ENCODE results near the gene PAFAH2.

Gene PAFAH2

GRCh38 chr1:25912076-25912831, 85.6 kb downstream of the PAFAH2 start:
- no peak overlapping the region for H3K4me3 ChIP-seq (ENCODE audit: insufficient read depth, low read length, poor library complexity, severe bottlenecking)
- TF ChIP-seq EZH2phosphoT487 (conservative IDR thresholded peaks at IDR 0.05; ENCODE audit: low read length) (no peak), CTCF (IDR thresholded peaks at IDR 0.05; ENCODE audit: insufficient read depth, low read length, poor library complexity, severe bottlenecking) (no peak)
- H2AFZ ChIP-seq (ENCODE audit: low read depth, low read length, severe bottlenecking): no peak overlapping the region
- no peaks in the 10 kb centered on the region for H3K36me3 ChIP-seq (ENCODE audit: low read length)
- no peak overlapping the region for H3K9ac ChIP-seq (ENCODE audit: low read length)
- no peaks in the 10 kb centered on the region for H3K9me3 ChIP-seq (ENCODE audit: insufficient read depth, low read length)
- no peaks in the 10 kb centered on the region for H3K9me2 ChIP-seq (replicated peaks; ENCODE audit: insufficient read depth, low read length)
- no peaks in the 10 kb centered on the region for H3K27me3 ChIP-seq (ENCODE audit: low read length)
- H3K27ac ChIP-seq (ENCODE audit: low read depth, low read length): no peak overlapping the region
- H4K20me1 ChIP-seq (ENCODE audit: low read depth, low read length): no peaks in the 10 kb centered on the region
- no peaks in the 10 kb centered on the region for H3F3A ChIP-seq (ENCODE audit: insufficient read depth)
- H3K79me2 ChIP-seq (ENCODE audit: insufficient read depth, low read length): no peaks in the 10 kb centered on the region
- no peak overlapping the region for H3K4me2 ChIP-seq (ENCODE audit: low read depth, low read length, poor library complexity, severe bottlenecking)

GRCh38 chr1:25911162-25911561, 86.7 kb downstream of the PAFAH2 start:
- Histone ChIP-seq H3K9me3 (ENCODE audit: insufficient read depth, low read length) (no peaks in the 10 kb centered on the region), H3K4me3 (ENCODE audit: insufficient read depth, low read length, poor library complexity, severe bottlenecking) (no peak overlapping the region), H4K20me1 (ENCODE audit: low read depth, low read length) (no peaks in the 10 kb centered on the region), H3K4me2 (ENCODE audit: low read depth, low read length, poor library complexity, severe bottlenecking) (no peak overlapping the region), H3K79me2 (ENCODE audit: insufficient read depth, low read length) (no peaks in the 10 kb centered on the region), H2AFZ (ENCODE audit: low read depth, low read length, severe bottlenecking) (no peak overlapping the region), H3K9ac (ENCODE audit: low read length) (no peak overlapping the region), H3K9me2 (replicated peaks; ENCODE audit: insufficient read depth, low read length) (no peaks in the 10 kb centered on the region), H3K36me3 (ENCODE audit: low read length) (no peaks in the 10 kb centered on the region), H3F3A (ENCODE audit: insufficient read depth) (no peaks in the 10 kb centered on the region), H3K27me3 (ENCODE audit: low read length) (no peaks in the 10 kb centered on the region), H3K27ac (ENCODE audit: low read depth, low read length) (no peak overlapping the region)
- no peak for TF ChIP-seq CTCF (IDR thresholded peaks at IDR 0.05; ENCODE audit: insufficient read depth, low read length, poor library complexity, severe bottlenecking)
- TF ChIP-seq EZH2phosphoT487 (conservative IDR thresholded peaks at IDR 0.05; ENCODE audit: low read length): no peak
